Common myeloid progenitor, CD34-positive (primary cell): ENCODE measurements around the gene TKT.
A peak's percentile ranks its signal among the peaks of the same experiment; 100 is the strongest.

Source experiments
- CTCF ChIA-PET: fragments of 350-600 bp; sonication (Branson Sonifier 250); formaldehyde crosslinking; loops from one replicate; lab custom pipeline; 2021; ENCODE audit warnings: antibody characterized with exemption; lab: Charles Lee
- POLR2A ChIA-PET: fragments of 350-600 bp; sonication (Branson Sonifier 250); formaldehyde crosslinking; loops from one replicate; lab custom pipeline; 2021; ENCODE audit warnings: antibody characterized with exemption; lab: Charles Lee
- DNase-seq, 3 donors: peaks; one replicate each; pipeline versions ENCODE4 v3.0.0 to v3.0.0-alpha.2; 2013
- H3K27ac ChIP-seq, 2 experiments: 1 replicate in 1 of 2; 2 replicates in 1 of 2; pipeline ENCODE4 v1.7.0; 2013; ENCODE audit warnings: inconsistent platforms in 2 of 2, low read length in 2 of 2, mild to moderate bottlenecking in 2 of 2, low read depth in 1 of 2, moderate library complexity in 1 of 2; ENCODE audit not compliant: severe bottlenecking in 2 of 2, insufficient read depth in 1 of 2, poor library complexity in 1 of 2
- H3K27me3 ChIP-seq, 5 experiments: replicated peaks in 2 of 5; 1 replicate in 3 of 5; 2 replicates in 2 of 5; pipeline versions ENCODE4 v1.6.1 to v1.7.0; 2013; ENCODE audit warnings: low read length in 4 of 5, mild to moderate bottlenecking in 2 of 5, moderate library complexity in 2 of 5, inconsistent platforms in 1 of 5; ENCODE audit not compliant: insufficient read depth in 5 of 5, control insufficient read depth in 4 of 5
- H3K36me3 ChIP-seq, 4 experiments: 1 replicate in 2 of 4; 2 replicates in 2 of 4; pipeline versions ENCODE4 v1.6.1 to v1.7.0; 2013; ENCODE audit warnings: low read length in 3 of 4, control low read depth in 1 of 4, mild to moderate bottlenecking in 1 of 4; ENCODE audit not compliant: control insufficient read depth in 4 of 4, insufficient read depth in 4 of 4
- H3K4me1 ChIP-seq, 4 experiments: 1 replicate in 3 of 4; 2 replicates in 1 of 4; pipeline versions ENCODE4 v1.6.1 to v1.7.1; 2013; ENCODE audit warnings: low read length in 3 of 4, mild to moderate bottlenecking in 3 of 4, control low read depth in 1 of 4, inconsistent platforms in 1 of 4, moderate library complexity in 1 of 4; ENCODE audit not compliant: control insufficient read depth in 4 of 4, insufficient read depth in 4 of 4; ENCODE audit errors: control extremely low read depth in 1 of 4
- H3K4me3 ChIP-seq, 7 experiments: 1 replicate in 4 of 7; 2 replicates in 3 of 7; pipeline versions ENCODE4 v1.5.1 to v1.7.0; 2013; ENCODE audit warnings: mild to moderate bottlenecking in 7 of 7, low read length in 6 of 7, moderate library complexity in 6 of 7, inconsistent platforms in 2 of 7, low read depth in 2 of 7, control low read depth in 1 of 7; ENCODE audit not compliant: insufficient read depth in 4 of 7, control insufficient read depth in 1 of 7; ENCODE audit errors: extremely low read depth in 1 of 7
- H3K9me3 ChIP-seq, 5 experiments: 1 replicate in 4 of 5; 2 replicates in 1 of 5; pipeline versions ENCODE4 v1.6.1 to v1.7.1; 2013; ENCODE audit warnings: low read length in 4 of 5, mild to moderate bottlenecking in 2 of 5, inconsistent platforms in 1 of 5, low read depth in 1 of 5, moderate library complexity in 1 of 5; ENCODE audit not compliant: control insufficient read depth in 4 of 5, insufficient read depth in 2 of 5; ENCODE audit errors: control extremely low read depth in 1 of 5
- WGBS: methylation state at CpG from one replicate; pipeline ENCODE4 v1.1.5; 2013; ENCODE audit not compliant: insufficient coverage; 5-methylcytosine and 5-hydroxymethylcytosine counted together

TKT gene

DNA sequence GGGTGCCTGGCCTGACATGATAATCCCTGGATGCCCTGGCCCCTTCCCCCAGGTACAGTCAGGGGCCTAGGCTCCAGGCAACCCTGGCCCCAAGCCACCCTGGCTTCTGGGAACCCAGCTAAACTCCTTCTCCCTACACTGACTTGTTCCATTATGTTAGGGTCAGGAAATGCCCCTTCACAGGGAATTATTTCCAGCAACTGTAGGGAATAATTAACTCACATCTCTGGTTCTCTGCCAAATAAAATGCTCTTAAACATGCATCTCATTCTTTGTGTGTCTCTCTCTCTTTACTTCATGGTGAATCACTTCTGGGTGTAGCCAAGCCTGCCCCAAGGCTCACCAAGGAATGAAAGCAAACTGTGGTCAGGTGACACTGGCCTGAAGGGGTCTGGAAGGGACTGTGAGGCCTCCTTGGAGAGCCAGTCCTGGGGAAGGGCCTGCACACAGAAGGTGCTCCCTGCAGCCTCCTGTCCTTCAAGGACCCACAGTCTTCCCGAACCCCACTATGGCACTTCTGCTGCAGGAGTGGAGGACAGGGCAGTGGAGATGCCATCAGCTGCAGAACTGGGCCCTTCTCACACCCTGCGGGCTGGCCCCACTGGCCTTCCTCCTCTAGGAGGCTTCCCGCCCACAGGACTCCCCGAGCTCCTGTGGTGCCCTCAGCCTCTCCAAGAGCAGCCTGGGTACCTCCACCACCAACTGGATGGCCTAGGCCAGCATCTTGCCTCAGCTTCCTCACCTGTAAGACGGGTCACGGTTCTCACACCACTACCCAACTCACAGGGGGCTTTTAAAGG, 17.6 kb downstream of the TKT start:
- DNase-seq, result no peak

DNA sequence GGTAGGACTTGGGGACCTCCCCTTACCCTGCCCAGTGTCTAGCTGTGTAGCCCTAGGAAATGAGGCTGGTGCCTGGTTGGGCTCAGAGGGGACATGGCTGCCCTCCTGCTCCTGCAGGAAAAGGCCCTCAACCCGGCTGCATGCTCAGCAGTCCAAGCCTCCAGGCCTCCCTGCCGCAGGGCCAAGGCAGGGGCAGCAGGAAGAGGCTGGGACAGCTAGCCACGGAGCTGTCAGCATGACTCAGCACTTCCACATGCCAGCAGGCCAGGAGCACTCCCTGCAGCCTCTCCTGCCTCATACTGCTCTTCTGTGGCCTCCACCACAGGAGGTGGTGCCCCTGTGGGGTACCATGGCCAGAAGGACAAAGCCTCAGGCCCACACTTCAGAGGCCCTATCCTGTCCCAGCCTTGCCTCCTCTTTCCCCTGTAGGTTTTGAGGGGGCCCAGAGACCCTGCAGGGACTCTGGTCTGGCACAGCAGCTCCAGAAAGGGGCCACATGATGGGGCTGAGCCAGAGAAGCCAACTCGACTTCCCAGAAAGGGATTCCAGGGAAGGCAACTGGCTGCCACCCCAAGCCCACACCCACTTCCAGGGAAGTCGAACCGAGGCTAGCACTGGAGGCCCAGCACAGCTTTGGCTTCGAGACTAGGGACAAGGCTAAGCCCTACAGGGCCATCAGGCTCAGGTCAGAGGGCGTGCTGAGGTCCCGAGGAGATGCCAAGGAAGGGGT, 19.5 kb downstream of the TKT start:
- ChIA-PET CTCF (interaction anchor here (0.6 to 2.4 kb wide), 7 partner anchors 9 to 63 kb away, joined by 3 to 11 read pairs (median 3); no protein-coding TSS in a partner anchor), POLR2A (no interaction called here)
- Histone ChIP-seq H3K9me3 (no peaks in the 10 kb centered on the region), H3K4me1 (peaks cover 0 to 30% (median 13%) of the 10 kb centered on the region in 4 experiments), H3K27me3 (no peaks in the 10 kb centered on the region), H3K36me3 (peaks cover 24 to 91% (median 69%) of the 10 kb centered on the region in 4 experiments), H3K4me3 (peak overlapping the region in 1 of 7 experiments; percentile 4), H3K27ac (peak overlapping the region; percentile 27 to 80)
- DNase-seq, result peak; percentile 57 to 83 (median 78)
- 60% methylated on average over 9 of the region's 9 CpGs for WGBS

More for the DNA sequence above, 17.6 kb downstream of the TKT start:
- Histone ChIP-seq H3K9me3 (no peaks in the 10 kb centered on the region), H3K27me3 (no peaks in the 10 kb centered on the region), H3K4me3 (no peak overlapping the region), H3K36me3 (peaks cover 22 to 91% (median 60%) of the 10 kb centered on the region in 4 experiments), H3K4me1 (peaks cover 0 to 42% (median 16%) of the 10 kb centered on the region in 4 experiments), H3K27ac (no peak overlapping the region)
- ChIA-PET CTCF (interaction anchor here (0.8 kb wide), 1 partner anchor 61 kb away, joined by 3 read pairs; no protein-coding TSS in a partner anchor), POLR2A (no interaction called here)
- 93% methylated on average over 2 of the region's 6 CpGs for WGBS

DNA sequence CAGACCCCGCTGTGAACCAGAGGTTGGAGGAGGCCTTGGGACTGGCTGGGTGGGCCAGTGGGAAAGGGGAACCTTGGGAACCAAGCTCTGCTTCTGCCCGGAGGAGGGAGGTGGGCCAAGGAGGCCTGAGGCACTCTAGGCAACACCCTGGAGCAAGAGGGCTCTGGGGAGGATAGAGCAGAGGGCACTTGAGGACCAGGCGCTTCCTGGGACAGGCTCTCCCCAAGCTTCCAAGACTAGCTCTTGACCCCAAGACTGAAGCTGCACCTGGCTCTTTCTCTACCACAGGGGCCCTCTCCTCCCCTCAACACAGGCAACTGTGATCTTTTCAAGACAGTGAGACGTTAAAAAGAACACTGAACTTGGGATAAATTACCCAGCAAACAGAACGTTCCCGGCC, 20.3 kb downstream of the TKT start:
- peaks cover 0 to 23% (median 13%) of the 10 kb centered on the region in 4 experiments for H3K4me1 ChIP-seq
- ChIA-PET POLR2A (no interaction called here), CTCF (interaction anchor here (0.6 to 2.4 kb wide), 7 partner anchors 9 to 101 kb away, joined by 3 to 11 read pairs (median 3); no protein-coding TSS in a partner anchor)
- H3K27me3 ChIP-seq, result no peaks in the 10 kb centered on the region
- no peaks in the 10 kb centered on the region for H3K9me3 ChIP-seq
- H3K4me3 ChIP-seq, result no peak overlapping the region
- no peak for DNase-seq
- H3K36me3 ChIP-seq, result peaks cover 25 to 91% (median 71%) of the 10 kb centered on the region in 4 experiments
- 78% methylated on average over 4 of the region's 6 CpGs for WGBS
- H3K27ac ChIP-seq, result peak overlapping the region in 1 of 2 experiments; percentile 80

DNA sequence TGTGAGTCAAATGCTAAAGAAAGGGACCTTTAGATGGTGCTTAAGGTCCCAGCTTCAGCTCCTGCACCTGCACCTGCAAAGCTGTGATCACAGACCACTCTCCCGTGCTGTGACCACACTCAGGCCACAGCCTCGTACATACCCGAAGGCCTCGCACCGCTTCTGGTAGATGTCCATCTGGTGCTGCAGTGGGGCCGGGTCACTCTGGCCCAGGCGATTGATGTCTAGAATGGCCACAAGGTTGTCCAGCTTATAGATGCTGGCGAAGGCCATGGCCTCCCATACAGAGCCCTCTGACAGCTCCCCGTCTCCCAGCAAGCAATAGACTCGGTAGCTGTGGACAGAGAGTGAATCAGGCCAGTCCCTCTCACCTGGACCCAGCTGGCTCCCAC, 21.0 kb downstream of the TKT start:
- Histone ChIP-seq H3K9me3 (no peaks in the 10 kb centered on the region), H3K27me3 (no peaks in the 10 kb centered on the region), H3K27ac (no peak overlapping the region), H3K36me3 (peaks cover 23 to 91% (median 72%) of the 10 kb centered on the region in 4 experiments), H3K4me1 (peaks cover 0 to 18% (median 13%) of the 10 kb centered on the region in 4 experiments), H3K4me3 (no peak overlapping the region)
- no peak for DNase-seq
- ChIA-PET POLR2A (no interaction called here), CTCF (interaction anchor here (0.9 to 2.4 kb wide), 8 partner anchors 9 to 123 kb away, joined by 3 to 11 read pairs (median 3); no protein-coding TSS in a partner anchor)
- WGBS, result 100% methylated on average over 8 of the region's 10 CpGs

DNA sequence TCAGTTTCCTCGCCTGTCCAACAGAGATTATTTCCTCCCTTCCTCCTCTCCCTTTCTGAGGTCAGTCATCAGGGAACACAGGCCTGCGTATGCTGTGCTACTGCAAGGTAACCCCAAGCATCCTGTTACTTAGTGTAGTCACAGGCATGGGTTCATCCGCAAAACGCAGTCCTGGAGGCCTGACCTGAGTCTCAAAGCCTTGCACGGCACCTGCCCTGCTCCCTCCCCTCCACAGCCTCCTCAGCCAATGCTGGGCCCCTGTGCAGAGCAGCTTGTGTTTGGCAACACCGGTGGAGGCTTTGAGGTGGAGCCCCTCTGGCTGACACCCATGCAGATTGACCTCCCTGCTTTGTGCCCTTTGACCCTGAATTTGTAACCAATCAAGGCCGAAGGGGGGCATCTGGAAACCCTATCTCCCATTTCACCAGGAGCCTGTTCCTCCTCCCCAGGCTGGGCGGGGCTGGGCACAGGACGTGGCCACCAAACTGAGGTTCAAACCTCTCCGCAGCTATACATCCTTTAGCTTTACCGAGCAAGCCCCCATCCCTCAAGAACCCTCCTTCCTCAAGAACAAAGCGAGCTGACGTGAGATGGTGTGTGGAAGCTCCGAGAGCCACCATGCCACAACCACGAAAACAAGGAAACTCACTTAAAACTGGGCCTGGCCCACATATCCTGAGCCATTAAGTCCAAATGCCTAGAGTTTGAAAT, 21.5 kb downstream of the TKT start:
- WGBS, result 86% methylated on average over 10 of the region's 15 CpGs
- ChIA-PET POLR2A (interaction anchor here (0.7 kb wide), 1 partner anchor 25 kb away, joined by 3 read pairs; no protein-coding TSS in a partner anchor), CTCF (interaction anchor here (0.6 to 2.4 kb wide), 10 partner anchors 12 to 493 kb away, joined by 3 to 11 read pairs (median 4); no protein-coding TSS in a partner anchor)
- H3K27me3 ChIP-seq, result no peaks in the 10 kb centered on the region
- no peak for DNase-seq
- no peak overlapping the region for H3K4me3 ChIP-seq
- H3K4me1 ChIP-seq, result peaks cover 0 to 18% (median 13%) of the 10 kb centered on the region in 4 experiments
- H3K9me3 ChIP-seq, result no peaks in the 10 kb centered on the region
- H3K36me3 ChIP-seq, result peaks cover 23 to 91% (median 72%) of the 10 kb centered on the region in 4 experiments
- no peak overlapping the region for H3K27ac ChIP-seq

DNA sequence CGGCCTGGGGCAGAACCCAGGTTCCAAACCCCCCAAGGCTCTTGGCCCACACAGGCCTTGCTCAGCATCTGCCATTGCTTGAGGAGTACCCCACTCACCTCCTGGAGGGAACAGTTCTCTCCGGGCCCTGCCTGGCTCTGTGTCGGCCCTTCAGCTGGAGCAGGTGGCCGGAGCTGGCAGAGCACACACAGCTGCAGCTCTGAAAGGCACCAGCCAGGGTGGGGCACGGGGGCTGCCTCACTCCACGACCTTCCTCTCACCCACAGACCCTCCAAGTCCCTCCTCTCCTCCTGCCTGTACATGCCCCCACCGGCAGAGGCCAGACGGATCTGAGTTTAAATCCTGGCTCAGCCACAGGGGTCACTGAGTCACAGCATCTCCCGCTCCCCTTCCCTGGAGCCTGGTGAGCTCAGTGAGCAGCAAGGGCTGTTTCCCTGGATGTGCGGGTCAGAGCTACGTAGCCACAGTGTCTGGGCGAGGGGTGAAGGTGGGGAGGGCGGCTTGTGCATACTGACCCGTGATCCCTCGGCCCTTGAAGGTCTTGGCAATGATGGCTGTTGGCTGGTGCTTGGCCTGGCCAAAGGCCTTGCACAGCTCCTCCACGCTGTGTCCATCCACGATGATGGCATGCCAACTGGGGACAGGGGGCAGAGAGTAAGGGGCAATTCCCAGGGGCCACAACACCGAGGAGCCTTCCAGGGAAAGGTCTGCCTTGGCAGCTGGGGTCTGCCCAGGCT, 23.0 kb downstream of the TKT start:
- no peak overlapping the region for H3K4me3 ChIP-seq
- no peaks in the 10 kb centered on the region for H3K9me3 ChIP-seq
- POLR2A ChIA-PET, result no interaction called here
- DNase-seq, result no peak
- CTCF ChIA-PET, result interaction anchor here (0.7 to 4.0 kb wide), 7 partner anchors 11 to 62 kb away, joined by 3 to 14 read pairs (median 4); no protein-coding TSS in a partner anchor
- WGBS, result 87% methylated on average over 18 of the region's 18 CpGs
- peaks cover 0 to 18% (median 13%) of the 10 kb centered on the region in 4 experiments for H3K4me1 ChIP-seq
- no peak overlapping the region for H3K27ac ChIP-seq
- H3K36me3 ChIP-seq, result peaks cover 16 to 92% (median 74%) of the 10 kb centered on the region in 4 experiments
- H3K27me3 ChIP-seq, result no peaks in the 10 kb centered on the region
